Ovary (tissue), 9 donors: Measurements from ENCODE around the gene CERT1. TPM values are rescaled to one million over a fixed set of nuclear protein-coding genes. Genes with fewer than 3 reads are reported as not detected.
"Not testable (repeated sequence)": the region's sequence is repeated elsewhere in the genome, so short reads cannot be mapped to it uniquely, and the experiment has no call there.

Experiments used
- DNase-seq, 5 donors: peaks; one replicate each; pipeline ENCODE4 v3.0.0-alpha.2; 2019 to 2020
- H3K27ac ChIP-seq, 2 donors: fragments of 200-600 bp; one replicate each; pipeline versions ENCODE4 v1.5.1 to v1.8.0; 2019 to 2022
- H3K27me3 ChIP-seq: fragments of 200-600 bp; one replicate; pipeline ENCODE4 v1.8.0; 2022
- H3K36me3 ChIP-seq: fragments of 200-600 bp; sonication (generic); one replicate; pipeline ENCODE4 v1.5.1; 2019
- H3K4me1 ChIP-seq: one replicate; pipeline ENCODE4 v1.8.1; 2013; ENCODE audit warnings: mild to moderate bottlenecking, moderate library complexity; ENCODE audit not compliant: insufficient read depth
- H3K4me3 ChIP-seq: fragments of 200-600 bp; sonication (generic); one replicate; pipeline ENCODE4 v1.5.1; 2017
- H3K9me3 ChIP-seq, 2 donors: fragments of 200-600 bp in 1 of 2; sonication (generic) in 1 of 2; one replicate each; pipeline versions ENCODE4 v1.5.1 to v1.8.1; 2013 to 2019; ENCODE audit warnings: mild to moderate bottlenecking in 1 of 2, moderate library complexity in 1 of 2
- CTCF ChIP-seq, 3 donors: fragments of 450-650 bp in 2 of 3; fragments of 200-600 bp in 1 of 3; IDR thresholded peaks; one replicate each; pipeline versions ENCODE4 v1.5.1 to v1.8.0; 2016 to 2022; ENCODE audit warnings: antibody characterized with exemption in 3 of 3, mild to moderate bottlenecking in 1 of 3
- EP300 ChIP-seq: sonication (generic); formaldehyde crosslinking; IDR thresholded peaks from one replicate; pipeline ENCODE4 v1.6.1; 2017; ENCODE audit warnings: antibody characterized with exemption
- POLR2A ChIP-seq: fragments of 450-650 bp; IDR thresholded peaks from one replicate; pipeline ENCODE4 v1.6.1; 2017; ENCODE audit warnings: antibody characterized with exemption, mild to moderate bottlenecking, moderate library complexity
- WGBS, 3 donors: extraction: QIAGEN DNeasy Blood & Tissue Kit in 1 of 3; methylation state at CpG; one replicate each; pipeline versions ENCODE4 v1.1.5 to v1.1.7; 2013 to 2017; 5-methylcytosine and 5-hydroxymethylcytosine counted together
- intact Hi-C, 4 donors: fragments of 100-400 bp; cut with DNase I; formaldehyde crosslinking; loops; one replicate each; pipeline versions ENCODE4 v1.11.0 to v1.15.1; 2022 to 2023
- polyA plus RNA-seq, 2 donors: library from polyadenylated mRNA; stranded (reverse); fragments of 200-250 nt in 1 of 2; fragments of 350-450 nt in 1 of 2; fragmentation: Illumina TruSeq in 1 of 2; extraction: RNeasy Lipid Tissue Mini Kit (QIAGEN cat#74804) in 1 of 2; gene quantifications; one replicate each; pipeline ENCODE4 v1.2.3, GENCODE V29; 2013 to 2014
- total RNA-seq, 7 donors: library from RNA; depleted of rRNA in 2 of 7; stranded (reverse); fragments of >200 nt in 2 of 7; fragmentation: NEBNext Ultra II Directional in 3 of 7; extraction: Animal tissue kit (Norgen Biotek cat#: 25700) in 3 of 7; gene quantifications; one replicate each; pipeline versions ENCODE4 v1.1.0 to v1.2.4, GENCODE V29; 2016 to 2023
- donor health status: DM: no; HTN: no; CAD: no; lungs with moderate emphysema.
- donor health status: DM: no; HTN: no; CAD: no.
- donor health status: Bipolar disorder and iron deficiency.
- donor health status: DM: yes; HTN: yes; CAD: no.
- donor health status: DM: no; HTN: no; CAD: no.
- donor health status: DM: yes; HTN: yes; CAD: no.

The CERT1 gene
- total and polyA plus RNA-seq, 9 donors: 19.1 to 41.8 (median 35.2) TPM

DNA sequence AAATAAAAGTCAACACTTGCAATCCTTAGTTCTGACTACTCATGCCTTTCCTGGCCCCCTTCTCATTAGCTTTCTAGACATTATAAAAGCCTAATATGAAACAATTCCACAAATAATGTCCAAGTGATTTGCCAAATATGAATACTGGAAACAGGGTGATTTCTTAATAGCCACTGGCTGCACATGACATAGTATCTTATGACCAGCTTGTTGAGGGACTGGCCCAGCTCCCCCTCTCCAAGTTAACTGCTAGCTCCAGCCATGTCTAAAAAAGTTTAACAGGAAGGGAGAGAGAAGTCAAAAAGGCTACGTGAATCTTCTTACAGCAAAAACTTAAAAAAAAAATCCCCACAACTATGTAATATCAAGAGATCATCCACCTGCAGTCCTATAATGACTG is 1.5 kb downstream of the CERT1 start:
- peak overlapping the region; percentile 62 for H3K4me3 ChIP-seq
- H3K9me3 ChIP-seq: no peaks in the 10 kb centered on the region
- WGBS, 3 donors: 0 to 2% (median 0%) methylated on average over 1 of the region's 1 CpG
- H3K36me3 ChIP-seq: no peaks in the 10 kb centered on the region
- DNase-seq: no peak
- peaks cover 2% of the 10 kb centered on the region for H3K4me1 ChIP-seq
- intact Hi-C loops: loop anchor here in 1 of 4 donors (10.0 kb wide), 1 partner anchor 175 kb away; the partner anchor contains the start of gene HMGCR
- H3K27me3 ChIP-seq: no peaks in the 10 kb centered on the region
- TF ChIP-seq CTCF (IDR thresholded peaks at IDR 0.05): no peak
- no peak for TF ChIP-seq POLR2A
- no peak for TF ChIP-seq EP300
- no peak overlapping the region for H3K27ac ChIP-seq

GRCh38 chr5:75509546-75509945 is 1.9 kb downstream of the CERT1 start:
- TF ChIP-seq CTCF (IDR thresholded peaks at IDR 0.05): no peak
- TF ChIP-seq EP300: no peak
- TF ChIP-seq POLR2A: no peak
- peaks cover 2% of the 10 kb centered on the region for H3K4me1 ChIP-seq
- H3K36me3 ChIP-seq: no peaks in the 10 kb centered on the region
- DNase-seq: no peak
- peak overlapping the region; percentile 62 for H3K4me3 ChIP-seq
- no peak overlapping the region for H3K27ac ChIP-seq
- no peaks in the 10 kb centered on the region for H3K27me3 ChIP-seq
- 71 to 77% (median 75%) methylated on average over 4 of the region's 4 CpGs for WGBS, 3 donors
- intact Hi-C loops: no loop called here
- H3K9me3 ChIP-seq: no peaks in the 10 kb centered on the region

GRCh38 chr5:75507841-75508240 is 3.6 kb downstream of the CERT1 start:
- Histone ChIP-seq H3K4me1 (peaks cover 2% of the 10 kb centered on the region), H3K27ac (no peak overlapping the region), H3K36me3 (no peaks in the 10 kb centered on the region), H3K27me3 (no peaks in the 10 kb centered on the region), H3K4me3 (no peak overlapping the region), H3K9me3 (no peaks in the 10 kb centered on the region)
- TF ChIP-seq EP300 (no peak), CTCF (IDR thresholded peaks at IDR 0.05) (no peak), POLR2A (no peak)
- intact Hi-C loops: no loop called here
- WGBS, 3 donors: 95 to 100% (median 98%) methylated on average over 1 of the region's 1 CpG
- no peak for DNase-seq

- DNase-seq, H3K27ac ChIP-seq, H3K36me3 ChIP-seq, H3K9me3 ChIP-seq, H3K4me3 ChIP-seq, H3K27me3 ChIP-seq, H3K4me1 ChIP-seq, intact Hi-C loops: not testable (repeated sequence)
- 92 to 94% (median 94%) methylated on average over 5 of the region's 5 CpGs for WGBS, 3 donors
These were observed 6.3 kb downstream of the CERT1 start for GRCh38 chr5:75505112-75505511.

GRCh38 chr5:75498875-75499274 is 12.6 kb downstream of the CERT1 start:
- H3K4me1 ChIP-seq: not testable (repeated sequence)
- 100% methylated on average over 1 of the region's 1 CpG for WGBS, 3 donors

More at GRCh38 chr5:75498875-75499274, 12.6 kb downstream of the CERT1 start:
- DNase-seq, H3K27me3 ChIP-seq, H3K9me3 ChIP-seq, H3K27ac ChIP-seq, H3K36me3 ChIP-seq, H3K4me3 ChIP-seq, intact Hi-C loops: not testable (repeated sequence)
